ENCODE measurements around the gene C1QTNF12.

Gene C1QTNF12

DNA sequence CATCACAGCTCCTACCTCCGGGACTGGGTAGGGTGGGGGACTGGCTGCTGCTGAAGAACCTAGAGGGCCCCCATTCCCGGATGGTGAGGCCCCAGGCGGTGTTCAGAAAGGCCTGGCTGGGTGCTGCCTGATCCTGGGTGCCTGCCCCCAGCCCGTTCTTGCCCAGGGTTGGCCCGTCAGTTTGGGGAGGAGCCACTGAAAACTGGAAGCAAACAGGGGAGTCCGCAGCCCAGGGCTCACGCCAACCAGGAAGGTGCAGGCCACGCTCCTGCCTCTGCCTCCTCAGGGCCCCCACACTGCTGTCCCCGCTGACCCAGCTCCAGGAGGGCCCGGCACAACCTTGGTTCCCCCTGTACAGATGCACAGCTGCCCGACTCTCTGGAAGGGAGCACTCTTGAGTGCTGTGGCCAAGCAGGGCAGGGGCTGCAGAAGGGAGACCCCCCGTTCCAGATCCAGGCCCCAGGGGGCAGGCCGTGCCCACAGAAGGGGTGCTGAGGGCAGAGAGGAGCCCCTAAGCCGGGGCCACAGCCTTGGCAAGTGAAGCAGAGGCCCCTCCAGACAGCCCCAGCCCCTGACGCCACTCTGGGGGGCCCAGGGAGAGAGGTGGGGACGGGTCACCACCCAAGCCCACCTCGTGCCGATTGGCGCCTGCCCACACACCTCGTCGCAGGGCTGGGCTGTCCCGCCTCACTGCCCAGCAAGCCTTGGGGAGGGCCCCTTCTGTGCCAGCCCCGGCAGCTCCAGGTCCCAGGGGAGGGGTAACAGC is 5.5 kb downstream of the C1QTNF12 start:
- DNase-seq (ENCODE audit: low read depth in 2 of 2): no peak

DNA sequence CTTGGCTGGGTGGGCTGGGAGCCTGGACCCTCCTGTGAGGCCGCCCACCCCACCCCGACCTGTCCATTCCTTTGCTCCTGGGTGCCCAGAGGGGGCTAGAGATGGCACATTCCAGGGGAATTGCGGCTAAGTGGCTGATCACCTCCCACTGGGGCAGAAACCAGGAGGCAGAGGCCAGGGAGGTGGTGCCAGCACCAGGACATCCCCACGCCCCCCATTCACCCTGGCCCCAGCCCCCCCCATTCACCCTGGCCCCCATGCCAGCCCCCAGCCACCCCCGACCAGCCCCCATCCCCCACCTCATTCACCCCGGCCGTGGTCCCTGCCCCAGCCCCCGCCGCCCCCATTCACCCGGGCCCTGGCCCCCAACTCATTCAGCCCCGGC is 6.2 kb downstream of the C1QTNF12 start:
- DNase-seq (ENCODE audit: low read depth in 2 of 2): no peak

DNA sequence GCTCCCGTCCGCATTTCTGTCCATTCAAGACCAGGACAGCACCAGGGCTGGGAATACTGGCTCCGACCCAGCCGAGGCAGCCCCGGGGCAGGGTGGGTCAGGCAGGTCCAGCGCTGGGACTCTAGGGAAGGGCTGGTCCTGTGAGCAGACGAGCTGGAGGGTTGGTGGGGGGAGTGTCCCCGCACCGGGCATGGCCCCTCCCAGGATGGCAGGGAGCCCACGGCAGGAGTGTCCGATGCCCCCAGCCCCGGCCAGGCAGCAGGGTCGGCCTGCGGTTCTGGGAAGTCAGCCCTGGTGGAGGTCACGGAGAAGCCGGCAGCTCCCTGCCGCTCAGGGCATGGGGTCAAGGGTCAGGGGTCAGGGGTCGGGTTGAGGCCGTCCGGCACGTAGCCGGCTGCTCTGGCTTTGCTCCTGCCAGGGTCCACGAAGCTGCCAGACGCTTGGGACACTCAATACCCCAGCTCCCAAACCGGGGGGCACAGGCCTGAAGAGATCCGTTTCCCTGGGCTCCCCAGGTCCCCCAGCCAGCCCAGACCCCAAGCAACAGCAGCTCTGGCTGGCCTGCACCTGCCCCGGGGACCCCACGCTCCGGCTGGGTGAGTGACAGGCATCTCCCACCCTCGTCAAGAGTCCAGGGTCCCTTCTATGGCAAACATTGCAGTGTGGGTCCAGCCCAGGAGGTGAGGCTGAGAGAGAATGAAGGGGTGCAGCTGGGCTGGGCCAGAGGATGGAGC is 6.7 kb downstream of the C1QTNF12 start:
- DNase-seq (ENCODE audit: low read depth in 2 of 2): no peak

DNA sequence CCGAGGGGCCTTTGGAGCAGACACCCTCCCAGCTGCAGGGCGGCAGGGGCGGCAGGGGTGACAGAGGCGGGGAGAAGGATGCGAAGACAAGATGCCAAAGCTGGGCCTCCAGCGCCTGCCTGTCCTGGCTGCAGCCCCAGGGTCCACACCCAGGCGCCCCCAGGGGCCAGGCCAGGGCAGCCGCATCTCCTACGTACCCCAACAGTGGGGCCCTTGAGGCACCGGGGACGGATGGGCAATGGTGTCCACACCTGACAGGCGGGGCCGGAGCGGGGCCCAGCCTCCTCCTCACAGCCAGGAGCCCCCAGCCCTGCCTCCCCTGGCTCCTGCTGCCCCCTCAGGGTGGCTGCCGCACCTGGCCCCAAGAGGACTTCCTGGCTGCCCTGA is 7.3 kb downstream of the C1QTNF12 start:
- no peak for DNase-seq (ENCODE audit: low read depth in 2 of 2)

DNA sequence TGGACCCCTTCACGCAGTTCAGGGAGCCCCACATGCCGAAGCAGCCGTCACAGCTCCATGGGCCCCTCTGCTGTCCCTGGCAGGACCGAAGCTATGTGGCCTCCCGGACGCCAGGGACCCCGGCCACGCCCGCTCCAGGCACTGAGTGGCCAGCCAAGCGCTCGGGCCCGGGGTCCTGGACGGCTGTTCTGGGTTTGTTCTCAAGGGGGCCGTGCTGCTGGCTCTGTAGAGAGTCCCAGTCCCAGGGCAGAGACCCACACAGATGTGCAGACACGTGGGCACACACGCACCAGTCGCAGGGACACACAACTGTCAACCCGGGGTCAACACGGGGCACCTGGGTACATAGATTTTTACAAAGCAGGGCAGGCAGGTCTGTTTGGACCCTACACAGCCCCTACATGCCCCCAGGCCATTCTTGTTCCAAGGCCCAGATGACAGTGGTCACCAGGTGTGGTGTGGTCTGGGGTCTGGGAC is 7.8 kb downstream of the C1QTNF12 start:
- DNase-seq (ENCODE audit: low read depth in 2 of 2): no peak

DNA sequence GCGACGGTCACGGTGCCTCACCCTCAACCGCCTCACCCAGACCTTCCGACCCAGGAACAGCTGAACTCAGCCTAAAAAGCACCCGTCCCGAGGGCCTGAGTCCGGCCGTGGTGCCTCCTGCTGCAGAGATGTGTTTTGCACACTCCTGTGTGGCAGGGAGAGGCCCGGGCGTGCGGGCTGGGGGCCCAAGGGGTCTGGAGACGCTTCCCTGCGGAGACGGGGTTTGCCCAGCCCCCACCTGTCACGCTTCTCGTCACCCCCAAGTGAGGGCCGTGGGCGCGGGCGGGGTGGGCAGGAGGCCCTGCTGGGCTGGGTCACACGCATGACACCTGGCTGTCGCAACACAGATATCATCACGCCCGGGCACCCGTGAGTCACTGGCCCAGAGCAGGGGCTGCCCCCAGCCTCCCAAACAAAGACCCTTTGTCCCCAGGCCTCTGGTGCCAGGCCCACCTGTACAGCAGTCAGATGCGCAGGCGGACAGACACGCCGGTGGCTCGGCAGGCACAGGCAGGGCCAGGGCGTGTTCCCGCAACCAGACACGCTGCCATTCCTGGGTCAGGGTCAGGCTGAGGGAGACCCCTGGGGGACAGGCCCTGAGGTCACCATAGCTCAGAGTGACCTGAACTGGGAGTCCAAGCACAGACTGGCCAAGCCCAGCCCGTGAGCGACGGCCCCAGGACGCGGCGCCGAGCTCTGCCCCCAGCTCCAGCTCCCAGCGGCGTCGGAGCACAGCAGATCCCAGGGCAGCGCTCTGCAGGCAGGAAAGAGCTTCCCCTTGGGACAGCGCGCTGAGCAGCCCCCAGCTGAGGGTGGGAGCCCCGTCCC is 8.4 kb downstream of the C1QTNF12 start:
- no peak for DNase-seq (ENCODE audit: low read depth in 2 of 2)

DNA sequence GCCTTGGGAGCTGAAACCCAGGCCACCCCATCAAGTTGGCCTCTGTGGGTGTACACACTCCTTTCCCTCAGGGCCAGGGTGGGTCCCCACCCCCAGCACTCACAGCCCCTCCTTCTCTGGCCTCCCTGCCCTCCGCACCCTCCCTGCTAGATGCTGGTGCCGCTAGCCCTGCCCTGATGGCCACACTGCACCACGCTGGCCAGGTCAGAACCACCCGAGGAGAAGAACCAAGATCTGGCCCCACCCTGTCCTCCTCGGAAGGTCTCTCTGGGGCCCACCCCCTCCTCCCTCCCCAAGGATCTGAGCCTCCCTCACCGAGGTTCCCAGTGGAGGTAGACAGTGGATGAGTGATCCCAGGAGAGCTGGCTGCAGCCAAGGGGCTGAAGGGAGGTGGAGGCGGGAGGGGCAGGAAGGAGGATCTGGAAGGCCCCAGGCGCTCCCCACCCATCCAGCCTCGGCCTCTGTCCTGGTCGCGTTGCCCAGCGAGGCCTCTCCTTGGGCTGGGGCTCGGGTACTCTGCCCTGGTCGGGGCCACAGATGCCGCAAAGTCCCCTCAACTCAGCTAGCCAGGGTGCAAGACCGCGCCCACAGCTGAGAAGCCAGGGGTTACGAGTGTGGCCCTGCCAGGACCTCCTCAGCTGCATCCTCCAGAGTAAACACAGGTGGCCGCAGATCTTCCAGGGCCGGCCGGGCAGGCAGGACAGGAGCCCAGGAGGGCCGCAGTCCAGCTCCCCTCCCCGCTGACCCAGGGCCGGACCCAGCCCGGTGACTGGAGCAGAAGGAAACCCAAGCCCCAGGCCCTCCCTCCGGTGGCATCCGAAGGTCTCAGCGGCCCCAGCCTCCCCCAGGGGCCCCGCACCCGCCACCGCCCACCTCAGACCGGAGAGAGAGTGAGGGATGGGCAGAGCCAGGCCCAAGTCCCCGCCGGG is 9.3 kb downstream of the C1QTNF12 start:
- DNase-seq (ENCODE audit: low read depth in 2 of 2): no peak

DNA sequence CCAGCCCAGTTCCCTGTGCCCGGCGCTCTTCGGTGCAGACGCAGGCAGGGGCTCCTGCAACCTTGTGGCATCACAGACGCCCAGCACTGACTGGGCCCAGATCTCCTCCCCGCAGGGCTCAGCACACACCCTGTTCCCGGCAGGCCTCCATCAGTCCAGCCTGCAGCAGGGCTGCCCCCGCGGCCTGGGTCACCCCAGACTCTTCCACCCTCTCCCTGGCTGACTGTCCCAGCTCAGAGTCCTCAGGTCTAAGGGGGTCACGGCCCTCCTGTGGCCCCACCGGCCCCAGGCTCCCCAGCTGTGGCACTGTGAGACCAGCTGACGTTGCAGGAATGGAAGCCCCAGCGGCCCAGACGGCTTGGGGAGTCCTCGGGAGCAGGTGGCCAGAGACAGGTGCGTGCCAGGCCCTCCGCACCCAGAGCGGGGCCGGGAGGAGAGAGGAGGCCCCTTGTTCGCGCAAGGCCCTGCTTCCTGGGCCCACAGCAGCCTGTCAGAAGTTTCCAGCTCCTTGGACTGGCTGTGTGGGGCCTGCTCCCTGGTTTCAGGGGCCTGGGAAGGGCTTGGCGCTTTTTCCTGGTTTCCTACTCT is 10.3 kb downstream of the C1QTNF12 start:
- DNase-seq (ENCODE audit: low read depth in 2 of 2): no peak

DNA sequence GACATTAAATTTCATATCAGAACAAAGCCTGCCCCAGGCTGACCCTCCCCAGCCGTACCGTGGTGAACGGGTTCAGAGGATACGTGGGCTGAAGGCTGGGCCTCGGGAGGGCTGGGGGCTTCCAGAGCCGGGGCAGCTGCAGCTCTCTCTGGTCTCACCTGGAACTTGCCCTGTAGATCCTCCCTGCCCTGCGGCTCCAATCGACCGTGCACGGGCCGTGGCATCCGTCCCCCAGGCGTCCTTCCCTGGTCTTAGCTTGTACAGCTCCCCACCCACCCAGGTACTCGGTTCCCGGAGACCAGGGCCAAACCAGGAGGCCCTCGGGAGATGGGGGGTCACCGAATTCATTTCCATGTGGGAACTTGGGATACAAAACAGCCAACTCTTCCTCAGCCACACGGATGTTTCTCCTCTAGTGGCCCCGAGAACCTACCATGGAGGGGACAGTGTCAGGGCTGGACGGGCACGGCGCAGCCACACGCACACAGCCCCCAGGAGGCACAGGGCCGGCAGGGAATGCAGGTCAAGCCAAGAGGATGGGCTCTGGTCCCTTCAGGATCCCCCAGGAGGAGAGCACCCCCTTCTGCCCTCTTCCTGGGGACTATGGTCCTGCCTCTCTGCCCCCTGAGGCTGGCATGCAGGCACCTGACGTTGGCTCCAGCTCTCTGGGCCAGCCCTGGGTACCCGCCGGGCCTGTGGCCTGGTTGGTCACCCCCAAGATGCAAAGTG is 11.3 kb downstream of the C1QTNF12 start:
- DNase-seq (ENCODE audit: low read depth in 2 of 2): no peak

DNA sequence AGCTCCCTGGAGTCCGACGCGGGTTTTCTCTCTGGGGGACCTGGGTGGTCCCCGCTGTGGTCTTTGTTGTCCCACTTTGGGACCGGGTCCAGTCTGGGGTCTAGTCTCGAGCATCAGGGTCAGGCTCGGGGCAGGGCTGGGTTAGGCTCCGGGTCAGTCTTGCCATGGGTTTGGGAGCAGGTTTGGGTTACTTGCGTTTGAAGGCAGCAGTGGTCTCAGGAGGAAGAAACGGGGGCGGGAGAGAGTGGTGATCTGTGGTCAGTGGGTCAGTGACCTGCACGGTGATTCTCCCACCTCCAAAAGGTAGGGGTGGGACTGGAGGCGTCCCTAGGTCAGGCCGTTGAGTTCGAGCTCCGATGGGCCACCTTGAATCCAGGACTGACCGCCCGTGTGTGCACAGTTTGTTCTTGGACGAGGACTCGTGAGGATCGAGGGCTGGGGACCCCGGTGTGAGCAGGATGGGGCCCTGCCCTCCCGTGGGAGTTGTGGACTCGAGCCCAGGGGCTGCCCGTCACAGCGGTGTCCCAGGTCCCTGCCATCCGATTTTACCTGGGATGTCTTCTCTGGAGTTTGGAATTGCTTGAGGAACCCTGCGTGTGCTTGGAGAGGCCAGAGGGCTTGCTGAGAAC is 12.2 kb downstream of the C1QTNF12 start:
- no peak for DNase-seq (ENCODE audit: low read depth in 2 of 2)

DNA sequence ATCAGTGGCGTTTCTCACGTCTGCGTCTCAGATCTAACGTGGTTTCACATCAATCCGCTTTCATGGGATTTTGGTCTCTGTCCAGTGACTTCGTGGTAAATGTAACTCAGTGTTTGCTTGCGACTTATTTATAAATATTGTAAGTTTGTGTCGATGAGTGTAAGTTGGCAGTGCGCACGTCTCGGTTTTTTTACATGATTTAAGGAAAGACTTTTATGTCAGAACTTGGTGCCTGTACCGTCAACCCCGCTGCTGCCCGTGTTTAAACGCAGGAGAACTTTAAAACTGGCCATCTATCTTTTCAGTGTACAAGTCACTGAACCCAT is 13.0 kb downstream of the C1QTNF12 start:
- no peak for DNase-seq (ENCODE audit: low read depth in 2 of 2)

DNA sequence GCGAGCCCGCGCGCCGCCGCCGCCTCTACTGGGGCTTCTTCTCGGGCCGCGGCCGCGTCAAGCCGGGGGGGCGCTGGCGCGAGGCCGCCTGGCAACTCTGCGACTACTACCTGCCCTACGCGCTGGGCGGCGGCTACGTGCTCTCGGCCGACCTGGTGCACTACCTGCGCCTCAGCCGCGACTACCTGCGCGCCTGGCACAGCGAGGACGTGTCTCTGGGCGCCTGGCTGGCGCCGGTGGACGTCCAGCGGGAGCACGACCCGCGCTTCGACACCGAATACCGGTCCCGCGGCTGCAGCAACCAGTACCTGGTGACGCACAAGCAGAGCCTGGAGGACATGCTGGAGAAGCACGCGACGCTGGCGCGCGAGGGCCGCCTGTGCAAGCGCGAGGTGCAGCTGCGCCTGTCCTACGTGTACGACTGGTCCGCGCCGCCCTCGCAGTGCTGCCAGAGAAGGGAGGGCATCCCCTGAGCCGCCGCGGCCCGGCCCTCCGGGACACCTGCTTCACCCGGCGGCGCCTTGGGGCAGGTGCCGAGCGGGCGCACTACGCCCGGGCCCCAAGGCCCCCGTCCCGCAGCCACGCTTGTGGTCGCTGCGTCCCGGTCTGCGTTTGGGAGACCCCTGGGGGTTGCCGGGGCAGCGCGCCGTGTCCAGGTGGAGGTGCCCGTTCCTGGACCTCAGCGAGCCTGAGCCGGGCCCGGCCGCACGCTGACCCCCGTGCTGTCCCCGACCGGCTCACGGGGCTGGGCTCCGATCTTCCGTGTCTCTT is 13.5 kb downstream of the C1QTNF12 start:
- DNase-seq (ENCODE audit: low read depth in 2 of 2): no peak

DNA sequence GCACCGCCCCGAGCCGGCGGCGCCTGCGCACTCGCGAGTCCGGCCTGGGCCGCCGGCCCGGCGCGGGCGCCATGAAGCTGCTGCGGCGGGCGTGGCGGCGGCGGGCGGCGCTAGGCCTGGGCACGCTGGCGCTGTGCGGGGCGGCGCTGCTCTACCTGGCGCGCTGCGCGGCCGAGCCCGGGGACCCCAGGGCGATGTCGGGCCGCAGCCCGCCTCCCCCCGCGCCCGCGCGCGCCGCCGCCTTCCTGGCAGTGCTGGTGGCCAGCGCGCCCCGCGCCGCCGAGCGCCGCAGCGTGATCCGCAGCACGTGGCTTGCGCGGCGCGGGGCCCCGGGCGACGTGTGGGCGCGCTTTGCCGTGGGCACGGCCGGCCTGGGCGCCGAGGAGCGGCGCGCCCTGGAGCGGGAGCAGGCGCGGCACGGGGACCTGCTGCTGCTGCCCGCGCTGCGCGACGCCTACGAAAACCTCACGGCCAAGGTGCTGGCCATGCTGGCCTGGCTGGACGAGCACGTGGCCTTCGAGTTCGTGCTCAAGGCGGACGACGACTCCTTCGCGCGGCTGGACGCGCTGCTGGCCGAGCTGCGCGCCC is 14.2 kb downstream of the C1QTNF12 start, which contains the start of gene B3GALT6:
Gene B3GALT6, plus strand, starts transcription at position 30 of the 588 bp plus-strand sequence. Its CDS starts 42 bp downstream, at position 72.
- no peak for DNase-seq (ENCODE audit: low read depth in 2 of 2)

DNA sequence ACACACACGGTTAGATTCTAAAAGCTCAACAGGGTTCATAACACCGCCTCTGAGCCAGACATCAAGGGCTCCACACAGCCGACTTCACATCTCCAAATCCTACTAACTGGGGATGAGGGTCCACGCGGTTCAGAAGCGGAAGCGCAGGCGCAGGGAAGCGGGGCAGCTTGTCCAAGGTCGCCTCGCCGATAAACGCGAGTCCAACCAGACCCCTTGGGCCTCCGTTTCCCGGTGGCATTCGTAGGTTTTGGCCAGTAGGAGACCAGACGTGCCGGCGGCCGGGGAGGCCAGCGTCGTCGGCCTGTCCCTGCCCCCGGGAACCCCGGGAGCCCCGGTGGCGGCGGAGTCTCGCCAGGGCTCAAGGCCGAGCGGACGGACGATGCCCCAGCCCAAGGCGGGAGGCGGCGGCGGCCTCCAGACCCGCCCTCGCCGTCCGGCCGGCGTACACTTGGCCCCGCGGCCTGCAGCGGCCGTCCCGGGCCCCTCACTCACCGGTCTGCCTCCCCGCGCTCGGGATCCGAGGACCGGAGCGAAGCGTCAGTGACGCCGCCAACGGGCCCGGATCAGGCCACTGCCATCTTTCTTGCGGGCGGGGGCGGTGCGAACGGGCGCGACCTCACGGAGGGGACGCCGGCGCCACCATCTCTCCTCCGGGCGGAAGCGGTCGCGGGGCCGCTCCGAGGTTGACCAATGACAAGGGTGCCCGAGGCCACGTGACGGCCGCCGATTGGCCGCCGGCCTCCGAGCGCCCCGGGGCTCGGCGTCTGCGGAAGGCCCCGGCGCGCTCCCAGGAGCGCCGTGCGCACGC is 14.9 kb downstream of the C1QTNF12 start, which contains the start of gene SDF4:
Gene SDF4, minus strand, starts transcription at position 602 of the 808 bp plus-strand sequence. CDS start 3,229 bp downstream, outside the sequence.
- DNase-seq (ENCODE audit: low read depth in 2 of 2): peak; percentile 94 to 95

DNA sequence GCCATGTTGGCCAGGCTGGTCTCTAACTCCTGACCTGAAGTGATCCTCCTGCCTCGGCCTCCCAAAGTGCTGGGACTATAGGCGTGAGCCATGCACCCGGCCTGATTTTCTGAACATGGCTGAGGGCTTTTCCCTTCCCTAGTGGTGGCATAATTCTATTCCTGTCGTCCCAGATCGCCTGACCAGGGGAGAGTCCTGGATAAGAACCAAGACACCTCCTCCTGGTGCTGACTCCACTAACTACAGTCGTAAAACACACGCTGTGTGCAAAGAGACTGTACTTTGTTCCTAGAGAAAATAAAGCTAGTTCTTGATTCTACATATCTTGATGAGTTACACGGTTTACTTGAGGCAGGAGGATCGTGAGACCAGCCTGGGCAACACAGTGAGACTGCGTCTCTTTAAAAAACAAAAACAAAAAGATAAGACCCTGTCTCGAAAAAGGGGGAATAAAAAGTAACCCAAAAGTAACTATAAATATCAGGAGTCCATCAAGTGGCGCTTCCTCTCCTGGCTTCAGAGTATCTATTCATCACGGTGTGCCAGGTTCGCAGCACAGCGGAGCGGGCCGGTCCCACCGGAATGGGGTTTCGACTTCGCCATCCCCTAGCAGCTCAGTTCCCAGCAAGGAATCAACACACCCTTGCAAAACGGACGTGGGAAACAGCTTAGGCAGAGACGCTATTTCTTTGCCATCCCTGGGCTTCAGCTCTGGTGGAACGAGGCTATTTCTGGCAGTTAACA is 15.7 kb downstream of the C1QTNF12 start:
- DNase-seq (ENCODE audit: low read depth in 2 of 2): no peak

DNA sequence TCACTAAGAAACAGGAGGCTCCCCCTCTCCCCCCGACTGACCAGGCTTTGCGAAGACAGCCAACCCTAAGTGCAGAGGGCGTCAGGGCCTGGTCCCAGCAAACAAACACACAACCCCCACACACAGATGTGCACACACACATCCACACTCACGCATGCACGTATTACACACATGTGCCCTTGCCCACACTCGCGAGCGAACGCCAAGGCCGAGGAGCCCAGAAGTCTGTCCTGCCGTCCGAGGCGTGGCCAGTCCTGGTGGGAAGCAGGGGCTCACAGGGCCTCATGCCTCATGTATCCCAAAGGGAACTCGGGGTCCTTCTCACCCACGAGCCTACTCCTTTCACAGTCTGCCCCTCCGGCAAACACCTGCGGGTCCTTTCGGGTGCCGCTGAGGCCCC is 16.8 kb downstream of the C1QTNF12 start:
- no peak for DNase-seq (ENCODE audit: low read depth in 2 of 2)

Measured in activated CD4-positive, alpha-beta T cell treated with anti-CD3 and anti-CD28 coated beads for 24 hours (primary cell).